Right lobe of liver (tissue), 6 donors: Measurements from ENCODE around the gene ITGA11. TPM values are rescaled to one million over a fixed set of nuclear protein-coding genes. Genes with fewer than 3 reads are reported as not detected.
"Not testable (repeated sequence)": the region's sequence is repeated elsewhere in the genome, so short reads cannot be mapped to it uniquely, and the experiment has no call there.

ENCODE experiments used
- ATAC-seq, 4 donors: fragments of 200-7000 bp; cut with Tn5 transposase; one replicate each; pipeline ENCODE4 v1.9.1; 2020; ENCODE audit warnings: mild to moderate bottlenecking in 4 of 4, moderate library complexity in 4 of 4
- DNase-seq, 3 donors: peaks; one replicate each; pipeline ENCODE4 v3.0.0-alpha.2; 2020
- H3K27ac ChIP-seq, 3 donors: fragments of 200-600 bp; one replicate each; pipeline ENCODE4 v1.8.0; 2022
- H3K27me3 ChIP-seq, 2 donors: fragments of 200-600 bp; one replicate each; pipeline ENCODE4 v1.8.0; 2022
- H3K36me3 ChIP-seq, 4 donors: fragments of 200-600 bp; sonication (generic) in 1 of 4; one replicate each; pipeline versions ENCODE4 v1.5.1 to v1.8.0; 2017 to 2022; ENCODE audit warnings: control low read depth in 1 of 4
- H3K4me1 ChIP-seq, 4 donors: fragments of 200-600 bp; sonication (generic) in 1 of 4; one replicate each; pipeline versions ENCODE4 v1.5.1 to v1.8.0; 2017 to 2022; ENCODE audit warnings: control low read depth in 1 of 4
- H3K4me3 ChIP-seq, 3 donors: fragments of 200-600 bp; one replicate each; pipeline ENCODE4 v1.8.0; 2022
- H3K9me3 ChIP-seq, 4 donors: fragments of 200-600 bp; sonication (generic) in 1 of 4; one replicate each; pipeline versions ENCODE4 v1.5.1 to v1.8.0; 2017 to 2022; ENCODE audit warnings: control low read depth in 1 of 4
- POLR2A ChIP-seq: fragments of 450-650 bp; IDR thresholded peaks from one replicate; pipeline ENCODE4 v1.6.1; 2017; ENCODE audit warnings: antibody characterized with exemption, mild to moderate bottlenecking
- WGBS: methylation state at CpG from one replicate; pipeline ENCODE4 v1.1.6; 2018; ENCODE audit warnings: low coverage, low lambda C conversion rate; ENCODE audit not compliant: insufficient coverage; ENCODE audit errors: missing lambda C conversion rate; 5-methylcytosine and 5-hydroxymethylcytosine counted together
- intact Hi-C, 2 donors: fragments of 100-400 bp; cut with DNase I; formaldehyde crosslinking; loops; one replicate each; pipeline versions ENCODE4 v1.11.2 to v1.14.1; 2022
- total RNA-seq, 6 experiments: library from RNA; depleted of rRNA in 2 of 6; stranded (reverse); fragments of >200 nt in 2 of 6; fragmentation: NEBNext Ultra II Directional in 3 of 6; extraction: Animal tissue kit (Norgen Biotek cat#: 25700) in 3 of 6; gene quantifications; one replicate each; pipeline versions ENCODE4 v1.1.0 to v1.2.4, GENCODE V29; 2016 to 2023
- TF ChIP-seq, protein P1 (sequence below), 4 donors: fragments of 200-600 bp in 3 of 4; fragments of 450-650 bp in 1 of 4; IDR thresholded peaks; one replicate each; pipeline versions ENCODE4 v1.5.1 to v1.8.0; 2016 to 2022; ENCODE audit warnings: antibody characterized with exemption in 4 of 4, mild to moderate bottlenecking in 2 of 4
- donor health status: DM: no; HTN: yes; CAD: no.
- donor health status: DM: no; HTN: no; CAD: no.
- donor health status: DM: no; HTN: no; CAD: no.
- donor health status: DM: no; HTN: yes; CAD: no.
- donor health status: DM: no; HTN: yes; CAD: no.

The ITGA11 gene
- total RNA-seq, 6 experiments from 2014 or later, result 0.51 to 1.4 (median 0.73) TPM

DNA sequence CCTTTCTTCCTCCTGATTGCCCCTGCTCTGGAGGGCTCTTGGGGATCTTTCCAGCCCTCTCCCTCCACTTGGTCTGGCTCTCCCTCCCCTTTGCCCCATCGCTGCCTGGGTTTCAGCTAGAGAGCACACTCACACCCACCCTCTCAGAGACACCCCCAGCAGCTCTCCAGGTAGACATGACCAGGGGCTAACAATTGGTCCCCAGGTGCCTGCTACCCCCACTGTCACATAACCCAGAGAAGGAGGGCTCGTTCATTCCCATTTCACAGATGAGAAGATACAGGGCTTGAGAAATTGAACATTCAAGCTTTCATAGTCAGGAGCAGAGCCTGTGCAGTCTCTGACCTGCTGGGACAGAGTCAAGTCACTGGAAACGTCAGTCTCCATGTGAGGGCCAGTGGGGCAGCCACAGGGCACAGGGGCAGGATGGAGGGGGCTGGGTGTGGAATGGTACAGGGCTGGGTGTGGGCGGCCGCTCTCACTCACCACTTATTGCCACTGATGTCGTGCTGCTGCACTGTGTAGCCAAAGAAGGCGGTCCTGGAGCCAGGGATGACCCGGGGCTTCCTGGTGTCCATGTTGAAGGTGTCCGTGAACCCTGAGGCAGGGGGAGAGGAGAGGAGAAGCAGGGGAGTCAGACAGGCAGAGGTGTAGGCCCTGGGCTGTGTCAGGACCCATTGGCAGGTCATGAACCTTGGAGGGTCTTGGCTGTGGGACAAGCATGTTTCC lies 29.4 kb downstream of the ITGA11 start:
- TF ChIP-seq POLR2A, result no peak
- TF ChIP-seq, protein P1, sequence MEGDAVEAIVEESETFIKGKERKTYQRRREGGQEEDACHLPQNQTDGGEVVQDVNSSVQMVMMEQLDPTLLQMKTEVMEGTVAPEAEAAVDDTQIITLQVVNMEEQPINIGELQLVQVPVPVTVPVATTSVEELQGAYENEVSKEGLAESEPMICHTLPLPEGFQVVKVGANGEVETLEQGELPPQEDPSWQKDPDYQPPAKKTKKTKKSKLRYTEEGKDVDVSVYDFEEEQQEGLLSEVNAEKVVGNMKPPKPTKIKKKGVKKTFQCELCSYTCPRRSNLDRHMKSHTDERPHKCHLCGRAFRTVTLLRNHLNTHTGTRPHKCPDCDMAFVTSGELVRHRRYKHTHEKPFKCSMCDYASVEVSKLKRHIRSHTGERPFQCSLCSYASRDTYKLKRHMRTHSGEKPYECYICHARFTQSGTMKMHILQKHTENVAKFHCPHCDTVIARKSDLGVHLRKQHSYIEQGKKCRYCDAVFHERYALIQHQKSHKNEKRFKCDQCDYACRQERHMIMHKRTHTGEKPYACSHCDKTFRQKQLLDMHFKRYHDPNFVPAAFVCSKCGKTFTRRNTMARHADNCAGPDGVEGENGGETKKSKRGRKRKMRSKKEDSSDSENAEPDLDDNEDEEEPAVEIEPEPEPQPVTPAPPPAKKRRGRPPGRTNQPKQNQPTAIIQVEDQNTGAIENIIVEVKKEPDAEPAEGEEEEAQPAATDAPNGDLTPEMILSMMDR (IDR thresholded peaks at IDR 0.05), result no peak
- DNase-seq (no peak), ATAC-seq (peak in 1 of 4 donors; percentile 29)
- peaks cover 0 to 3% (median 0%) of the 10 kb centered on the region in 4 donors for H3K4me1 ChIP-seq
- H3K27me3 ChIP-seq, result no peaks in the 10 kb centered on the region
- H3K9me3 ChIP-seq, result no peaks in the 10 kb centered on the region
- 83% methylated on average over 1 of the region's 9 CpGs for WGBS
- H3K36me3 ChIP-seq, result no peaks in the 10 kb centered on the region
- intact Hi-C loops, result no loop called here
- no peak overlapping the region for H3K4me3 ChIP-seq
- no peak overlapping the region for H3K27ac ChIP-seq

- WGBS, result 73% methylated on average over 10 of the region's 11 CpGs
- H3K9me3 ChIP-seq, result no peaks in the 10 kb centered on the region
- TF ChIP-seq, protein P1 (IDR thresholded peaks at IDR 0.05), result no peak
- no peak for TF ChIP-seq POLR2A
- peaks cover 0 to 3% (median 0%) of the 10 kb centered on the region in 4 donors for H3K4me1 ChIP-seq
- intact Hi-C loops, result no loop called here
- DNase-seq (no peak), ATAC-seq (no peak)
- no peaks in the 10 kb centered on the region for H3K27me3 ChIP-seq
- no peak overlapping the region for H3K4me3 ChIP-seq
- no peak overlapping the region for H3K27ac ChIP-seq
- H3K36me3 ChIP-seq, result no peaks in the 10 kb centered on the region
Observed at GRCh38 chr15:68401496-68402431, 30.2 kb downstream of the ITGA11 start.

GRCh38 chr15:68400066-68400456 lies 31.9 kb downstream of the ITGA11 start:
- Histone ChIP-seq H3K27ac (no peak overlapping the region), H3K4me1 (peaks cover 0 to 3% (median 0%) of the 10 kb centered on the region in 4 donors), H3K36me3 (no peaks in the 10 kb centered on the region), H3K4me3 (no peak overlapping the region), H3K27me3 (no peaks in the 10 kb centered on the region), H3K9me3 (no peaks in the 10 kb centered on the region)
- WGBS, result 24% methylated on average over 1 of the region's 1 CpG
- TF ChIP-seq, protein P1 (IDR thresholded peaks at IDR 0.05), result no peak
- TF ChIP-seq POLR2A, result no peak
- peak in 1 of 4 donors; percentile 63 for ATAC-seq
- intact Hi-C loops, result no loop called here
- DNase-seq, result no peak

DNA sequence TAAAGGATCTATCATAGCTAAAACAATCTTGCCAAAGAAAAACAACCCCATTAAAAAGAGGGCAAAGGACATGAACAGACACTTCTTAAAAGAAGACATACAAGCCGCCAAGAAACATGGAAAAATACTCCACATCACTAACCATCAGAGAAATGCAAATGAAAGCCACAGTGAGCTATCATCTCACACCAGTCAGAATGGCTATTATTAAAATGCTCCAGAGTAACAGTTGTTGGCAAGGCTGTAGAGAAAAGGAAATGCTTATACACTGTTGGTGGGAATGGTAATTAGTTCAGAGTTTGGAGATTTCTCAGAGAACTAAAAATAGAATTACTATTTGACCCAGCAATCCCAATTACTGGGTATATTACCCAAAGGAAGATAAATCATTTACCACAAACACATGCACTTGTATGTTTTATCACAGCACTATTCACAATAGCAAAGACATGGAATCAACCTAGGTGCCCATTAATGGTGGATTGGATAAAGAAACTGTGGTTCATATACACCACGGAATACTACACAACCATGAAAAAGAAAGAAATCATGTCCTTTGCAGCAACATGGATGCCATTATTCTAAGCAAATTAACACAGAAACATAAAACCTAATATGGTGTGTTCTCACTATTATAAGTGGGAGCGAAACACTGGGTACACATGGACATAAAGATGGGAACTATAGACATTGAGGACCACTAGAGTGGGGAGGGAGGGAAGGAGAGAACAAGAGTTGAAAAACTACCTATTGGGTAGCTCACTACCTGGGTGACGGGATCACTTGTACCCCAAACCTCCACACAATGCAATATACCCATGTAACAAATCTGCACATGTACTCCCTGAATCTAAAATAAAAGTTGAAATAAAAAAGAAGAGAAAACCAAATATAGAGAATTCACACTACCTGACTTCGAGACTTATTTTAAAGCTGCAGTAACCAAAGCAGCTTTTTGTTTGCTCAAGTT lies 32.6 kb downstream of the ITGA11 start:
- no peak for ATAC-seq
- WGBS, result 86% methylated on average over 5 of the region's 5 CpGs

DNA sequence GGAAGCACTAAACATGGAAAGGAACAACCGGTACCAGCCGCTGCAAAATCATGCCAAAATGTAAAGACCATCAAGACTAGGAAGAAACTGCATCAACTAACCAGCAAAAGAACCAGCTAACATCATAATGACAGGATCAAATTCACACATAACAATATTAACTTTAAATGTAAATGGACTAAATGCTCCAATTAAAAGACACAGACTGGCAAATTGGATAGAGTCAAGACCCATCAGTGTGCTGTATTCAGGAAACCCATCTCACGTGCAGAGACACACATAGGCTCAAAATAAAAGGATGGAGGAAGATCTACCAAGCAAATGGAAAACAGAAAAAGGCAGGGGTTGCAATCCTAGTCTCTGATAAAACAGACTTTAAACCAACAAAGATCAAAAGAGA lies 34.0 kb downstream of the ITGA11 start:
- intact Hi-C loops, DNase-seq, H3K4me1 ChIP-seq, H3K9me3 ChIP-seq, H3K4me3 ChIP-seq, H3K27me3 ChIP-seq, H3K36me3 ChIP-seq, ATAC-seq, H3K27ac ChIP-seq: not testable (repeated sequence)
- no CpG with 5 or more reads among the region's 3 CpGs for WGBS

More for the DNA sequence above, 32.6 kb downstream of the ITGA11 start:
- intact Hi-C loops, result no loop called here
- Histone ChIP-seq H3K27ac (no peak overlapping the region), H3K36me3 (no peaks in the 10 kb centered on the region), H3K4me1 (peaks cover 0 to 3% (median 0%) of the 10 kb centered on the region in 4 donors), H3K27me3 (no peaks in the 10 kb centered on the region), H3K9me3 (no peaks in the 10 kb centered on the region), H3K4me3 (no peak overlapping the region)
- DNase-seq, result no peak
- TF ChIP-seq, protein P1 (IDR thresholded peaks at IDR 0.05), result no peak
- TF ChIP-seq POLR2A, result no peak
